Measurements from ENCODE around the gene PNPLA1.

Gene PNPLA1

GRCh38 chr6:36277946-36278470, 8.1 kb downstream of the PNPLA1 start:
- TF ChIP-seq POLR2AphosphoS5 (IDR thresholded peaks at IDR 0.05; ENCODE audit: low read depth, low read length) (no peak), SIN3A (IDR thresholded peaks at IDR 0.05; ENCODE audit: borderline replicate concordance, insufficient read depth, low read length) (no peak), TAF1 (IDR thresholded peaks at IDR 0.05; ENCODE audit: borderline replicate concordance, insufficient read depth, low read length) (no peak), REST (IDR thresholded peaks at IDR 0.05; ENCODE audit: insufficient read depth in 1 of 2, low read depth in 2 of 2, low read length in 2 of 2) (no peak), FOXP2 (optimal IDR thresholded peaks at IDR 0.05; ENCODE audit: borderline replicate concordance, extremely low read depth, extremely low read length, insufficient read depth) (no peak)

GRCh38 chr6:36280467-36280866, 10.6 kb downstream of the PNPLA1 start:
- TF ChIP-seq SIN3A (IDR thresholded peaks at IDR 0.05; ENCODE audit: borderline replicate concordance, insufficient read depth, low read length): no peak
- no peak for TF ChIP-seq POLR2AphosphoS5 (IDR thresholded peaks at IDR 0.05; ENCODE audit: low read depth, low read length)
- TF ChIP-seq REST (IDR thresholded peaks at IDR 0.05; ENCODE audit: insufficient read depth in 1 of 2, low read depth in 2 of 2, low read length in 2 of 2): no peak
- no peak for TF ChIP-seq FOXP2 (optimal IDR thresholded peaks at IDR 0.05; ENCODE audit: borderline replicate concordance, extremely low read depth, extremely low read length, insufficient read depth)
- no peak for TF ChIP-seq TAF1 (IDR thresholded peaks at IDR 0.05; ENCODE audit: borderline replicate concordance, insufficient read depth, low read length)

- TF ChIP-seq REST (IDR thresholded peaks at IDR 0.05; ENCODE audit: insufficient read depth in 1 of 2, low read depth in 2 of 2, low read length in 2 of 2): no peak
- TF ChIP-seq FOXP2 (optimal IDR thresholded peaks at IDR 0.05; ENCODE audit: borderline replicate concordance, extremely low read depth, extremely low read length, insufficient read depth): no peak
- TF ChIP-seq SIN3A (IDR thresholded peaks at IDR 0.05; ENCODE audit: borderline replicate concordance, insufficient read depth, low read length): no peak
- TF ChIP-seq TAF1 (IDR thresholded peaks at IDR 0.05; ENCODE audit: borderline replicate concordance, insufficient read depth, low read length): no peak
- no peak for TF ChIP-seq POLR2AphosphoS5 (IDR thresholded peaks at IDR 0.05; ENCODE audit: low read depth, low read length)
These were observed 11.1 kb downstream of the PNPLA1 start for GRCh38 chr6:36280983-36281382.

- TF ChIP-seq REST (IDR thresholded peaks at IDR 0.05; ENCODE audit: insufficient read depth in 1 of 2, low read depth in 2 of 2, low read length in 2 of 2) (no peak), TAF1 (IDR thresholded peaks at IDR 0.05; ENCODE audit: borderline replicate concordance, insufficient read depth, low read length) (no peak), SIN3A (IDR thresholded peaks at IDR 0.05; ENCODE audit: borderline replicate concordance, insufficient read depth, low read length) (no peak), FOXP2 (optimal IDR thresholded peaks at IDR 0.05; ENCODE audit: borderline replicate concordance, extremely low read depth, extremely low read length, insufficient read depth) (no peak), POLR2AphosphoS5 (IDR thresholded peaks at IDR 0.05; ENCODE audit: low read depth, low read length) (no peak)
These were observed 13.7 kb downstream of the PNPLA1 start for GRCh38 chr6:36283608-36284007.

- TF ChIP-seq TAF1 (IDR thresholded peaks at IDR 0.05; ENCODE audit: borderline replicate concordance, insufficient read depth, low read length): no peak
- no peak for TF ChIP-seq SIN3A (IDR thresholded peaks at IDR 0.05; ENCODE audit: borderline replicate concordance, insufficient read depth, low read length)
- TF ChIP-seq REST (IDR thresholded peaks at IDR 0.05; ENCODE audit: insufficient read depth in 1 of 2, low read depth in 2 of 2, low read length in 2 of 2): no peak
- TF ChIP-seq POLR2AphosphoS5 (IDR thresholded peaks at IDR 0.05; ENCODE audit: low read depth, low read length): no peak
- TF ChIP-seq FOXP2 (optimal IDR thresholded peaks at IDR 0.05; ENCODE audit: borderline replicate concordance, extremely low read depth, extremely low read length, insufficient read depth): no peak
These were observed 14.5 kb downstream of the PNPLA1 start for GRCh38 chr6:36284359-36284758.

All from PFSK-1 (cell line).